Activated CD4-positive, alpha-beta T cell treated with anti-CD3 and anti-CD28 coated beads, Interleukin-2, amount 50 U/mL, for 16 hours (primary cell): Measurements from ENCODE around the gene ABCD1.

Experiments used
- DNase-seq: peaks from one replicate; pipeline ENCODE4 v3.0.0-alpha.2; 2020

ABCD1 gene

GRCh38 chrX:153763989-153764755 is 39.5 kb downstream of the ABCD1 start, which contains the start of gene PLXNB3:
Gene PLXNB3 (plus strand): TSS chrX:153764249. CDS start chrX:153765536, 1,287 bp downstream.
- DNase-seq: peak; percentile 77

- DNase-seq: no peak
Measured at GRCh38 chrX:153764786-153765137, 40.1 kb downstream of the ABCD1 start.

DNA sequence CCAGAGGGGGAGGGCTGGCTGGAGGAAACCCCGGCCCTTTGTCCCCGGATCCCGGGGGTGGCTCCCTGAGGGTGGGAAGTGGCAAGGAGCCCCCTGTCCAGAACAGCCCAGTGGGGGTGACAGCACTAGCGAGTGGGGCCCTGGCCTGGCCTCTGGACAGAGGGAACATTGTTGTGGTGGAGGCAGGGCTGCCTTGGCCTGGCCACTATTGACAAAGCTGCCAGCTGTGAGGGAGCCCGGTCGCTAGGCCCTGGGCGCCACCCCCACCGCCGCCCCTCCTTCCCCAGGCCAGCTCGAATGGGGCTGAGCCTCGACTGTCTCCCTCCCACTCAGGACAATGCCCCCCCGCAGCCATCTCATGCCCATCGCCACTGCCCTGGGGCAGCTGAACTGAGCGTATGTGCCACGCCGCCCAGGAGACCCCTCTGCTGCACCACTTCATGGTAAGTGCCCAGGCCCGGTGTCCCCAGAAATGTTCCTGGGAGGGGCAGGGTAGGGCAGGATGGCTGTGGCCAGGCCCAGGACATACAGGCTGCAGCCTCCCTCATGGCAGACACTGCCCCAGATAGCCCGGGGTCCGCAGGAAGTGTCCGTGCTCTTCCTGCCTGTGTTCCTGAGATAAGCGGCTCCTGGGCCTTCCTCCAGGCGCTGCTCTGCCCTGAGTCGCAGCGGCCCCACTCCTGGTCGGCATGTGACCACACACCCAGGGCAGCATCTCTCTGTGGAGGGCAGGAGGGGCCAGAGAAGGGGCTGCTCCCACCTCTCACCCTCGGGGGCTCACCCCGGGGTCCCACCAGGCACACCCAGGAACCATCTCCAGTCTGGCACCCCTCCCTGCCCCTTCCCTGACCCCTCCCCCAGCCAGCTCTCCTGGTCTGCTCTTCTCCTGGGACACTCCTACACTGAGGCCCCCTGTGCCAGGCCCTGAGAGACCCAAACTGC is 40.8 kb downstream of the ABCD1 start:
- DNase-seq: no peak

GRCh38 chrX:153766098-153766817 is 41.6 kb downstream of the ABCD1 start:
- DNase-seq: no peak

GRCh38 chrX:153766871-153767673 is 42.4 kb downstream of the ABCD1 start:
- DNase-seq: no peak

- no peak for DNase-seq
Measured at GRCh38 chrX:153767674-153768055, 43.0 kb downstream of the ABCD1 start.

DNA sequence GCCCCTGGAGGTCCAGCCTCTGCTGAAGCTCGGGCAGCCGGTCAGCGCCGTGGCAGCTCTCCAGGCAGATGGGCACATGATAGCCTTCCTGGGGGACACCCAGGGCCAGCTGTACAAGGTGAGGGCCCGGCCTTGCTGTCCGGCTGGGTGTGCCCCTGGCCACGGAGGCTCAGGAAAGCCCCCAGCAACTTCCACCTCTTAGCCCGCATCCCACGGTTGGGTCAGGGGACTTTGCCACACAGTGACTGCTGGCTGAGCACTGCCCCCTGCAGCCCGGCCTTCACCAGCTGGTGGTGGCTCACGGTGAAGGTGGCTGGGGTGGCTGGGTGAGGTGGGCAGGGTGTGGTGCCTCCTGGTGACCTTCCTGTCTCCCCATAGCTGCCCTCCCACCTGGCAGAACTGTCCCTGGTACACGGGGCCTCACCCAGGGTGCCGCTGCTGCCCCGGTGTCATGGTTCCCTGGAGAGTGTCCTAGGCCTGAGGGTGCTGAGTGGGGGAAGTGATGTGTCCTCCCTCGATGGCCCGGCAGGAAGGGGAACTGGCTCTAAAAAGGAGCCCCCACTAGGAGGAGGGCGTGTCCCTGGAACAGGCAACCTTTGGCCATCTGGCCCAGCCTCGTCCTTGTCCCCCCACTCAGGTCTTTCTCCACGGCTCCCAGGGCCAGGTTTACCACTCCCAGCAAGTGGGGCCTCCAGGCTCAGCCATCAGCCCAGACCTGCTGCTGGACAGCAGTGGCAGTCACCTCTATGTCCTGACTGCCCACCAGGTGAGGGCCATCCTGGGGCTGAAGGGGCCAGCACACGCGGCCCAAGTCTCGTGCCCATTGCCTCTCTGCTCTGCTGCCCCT is 43.9 kb downstream of the ABCD1 start:
- no peak for DNase-seq

- no peak for DNase-seq
Measured at GRCh38 chrX:153769158-153769864, 44.7 kb downstream of the ABCD1 start.

- no peak for DNase-seq
Measured at GRCh38 chrX:153769865-153770600, 45.4 kb downstream of the ABCD1 start.

- DNase-seq: no peak
Measured at GRCh38 chrX:153770601-153771414, 46.2 kb downstream of the ABCD1 start.

DNA sequence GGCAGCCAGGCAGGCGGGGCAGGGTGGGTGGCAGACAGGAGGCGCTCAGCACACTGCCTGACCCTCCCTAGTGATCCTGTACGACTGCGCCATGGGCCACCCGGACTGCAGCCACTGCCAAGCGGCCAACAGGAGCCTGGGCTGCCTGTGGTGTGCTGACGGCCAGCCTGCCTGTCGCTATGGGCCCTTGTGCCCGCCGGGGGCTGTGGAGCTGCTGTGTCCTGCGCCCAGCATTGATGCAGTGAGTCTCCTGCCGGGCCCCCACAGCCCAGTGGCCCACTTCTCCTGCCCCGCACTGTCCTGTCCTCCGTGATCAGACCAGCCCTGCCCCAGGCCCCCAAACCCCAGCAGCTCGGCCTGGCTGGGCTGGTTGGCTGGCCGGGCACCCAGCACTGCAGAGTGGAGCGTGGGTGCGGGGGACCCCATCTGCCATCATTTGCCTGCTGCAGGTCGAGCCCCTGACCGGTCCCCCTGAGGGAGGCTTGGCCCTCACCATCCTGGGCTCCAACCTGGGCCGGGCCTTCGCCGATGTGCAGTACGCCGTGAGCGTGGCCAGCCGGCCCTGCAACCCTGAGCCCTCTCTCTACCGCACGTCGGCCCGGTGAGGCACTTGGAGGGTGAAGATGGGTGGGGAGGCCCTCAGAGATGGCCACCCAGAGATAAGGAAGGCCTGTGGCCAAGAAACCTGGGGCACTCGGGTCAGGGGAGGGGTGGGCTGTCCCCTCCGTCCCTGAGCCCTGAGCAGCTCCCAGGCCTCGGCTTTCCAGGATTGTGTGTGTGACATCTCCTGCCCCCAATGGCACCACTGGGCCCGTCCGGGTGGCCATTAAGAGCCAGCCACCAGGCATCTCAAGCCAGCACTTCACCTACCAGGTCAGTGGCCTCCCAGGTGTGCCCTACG is 47.0 kb downstream of the ABCD1 start:
- DNase-seq: no peak

DNA sequence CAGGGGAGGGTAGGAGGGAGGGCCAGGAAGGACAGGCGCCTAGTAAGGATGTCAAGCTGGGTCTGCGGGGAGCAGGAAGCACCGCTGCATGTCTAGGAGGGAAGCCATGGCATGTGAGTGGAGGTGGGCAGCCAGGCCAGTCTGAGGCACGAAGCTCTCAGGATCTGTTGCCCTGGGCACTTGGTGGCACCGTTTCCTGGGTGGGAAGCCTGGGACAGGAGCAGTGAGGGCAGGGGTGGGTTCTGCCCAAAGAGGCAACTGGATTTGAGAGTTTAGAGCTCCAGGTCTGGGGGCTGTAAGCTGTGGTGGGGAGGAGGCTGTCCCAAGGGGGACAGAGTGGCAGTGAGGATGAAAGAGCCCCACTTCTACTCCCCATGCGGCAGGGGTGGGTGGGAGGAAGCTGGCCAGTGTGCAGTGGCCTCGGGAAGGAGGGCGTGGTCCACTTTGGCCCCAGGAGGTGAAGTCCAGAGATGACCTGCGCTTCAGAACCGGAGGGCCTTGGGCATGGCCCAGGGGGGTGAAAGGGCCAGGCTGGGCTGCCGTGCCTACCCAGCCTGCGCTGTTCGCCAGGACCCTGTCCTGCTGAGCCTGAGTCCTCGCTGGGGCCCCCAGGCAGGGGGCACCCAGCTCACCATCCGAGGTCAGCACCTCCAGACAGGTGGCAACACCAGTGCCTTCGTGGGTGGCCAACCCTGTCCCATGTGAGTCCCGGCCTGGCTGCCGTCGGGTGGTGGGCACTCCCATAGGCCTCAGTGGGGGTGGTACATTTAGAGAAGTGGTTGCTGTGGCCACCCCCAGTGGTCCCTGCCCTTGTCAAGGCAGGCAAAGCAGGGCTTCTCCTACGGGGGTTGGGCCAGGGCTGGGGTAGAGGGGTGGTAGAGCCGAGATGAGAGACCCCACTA is 47.9 kb downstream of the ABCD1 start:
- DNase-seq: no peak

DNA sequence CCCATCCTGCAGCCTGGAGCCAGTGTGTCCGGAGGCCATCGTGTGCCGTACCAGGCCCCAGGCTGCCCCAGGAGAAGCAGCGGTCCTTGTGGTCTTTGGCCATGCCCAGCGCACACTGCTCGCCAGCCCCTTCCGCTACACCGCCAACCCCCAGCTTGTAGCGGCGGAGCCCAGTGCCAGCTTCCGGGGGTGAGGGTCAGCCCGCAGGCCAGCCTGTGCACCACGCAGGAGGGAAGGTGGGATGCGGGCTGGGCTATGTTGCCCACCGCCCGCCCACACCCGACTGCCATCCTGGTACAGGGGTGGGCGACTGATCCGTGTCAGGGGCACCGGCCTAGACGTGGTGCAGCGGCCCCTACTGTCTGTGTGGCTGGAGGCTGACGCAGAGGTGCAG is 48.6 kb downstream of the ABCD1 start:
- DNase-seq: no peak

- DNase-seq: no peak
Measured at GRCh38 chrX:153773741-153774575, 49.3 kb downstream of the ABCD1 start.

DNA sequence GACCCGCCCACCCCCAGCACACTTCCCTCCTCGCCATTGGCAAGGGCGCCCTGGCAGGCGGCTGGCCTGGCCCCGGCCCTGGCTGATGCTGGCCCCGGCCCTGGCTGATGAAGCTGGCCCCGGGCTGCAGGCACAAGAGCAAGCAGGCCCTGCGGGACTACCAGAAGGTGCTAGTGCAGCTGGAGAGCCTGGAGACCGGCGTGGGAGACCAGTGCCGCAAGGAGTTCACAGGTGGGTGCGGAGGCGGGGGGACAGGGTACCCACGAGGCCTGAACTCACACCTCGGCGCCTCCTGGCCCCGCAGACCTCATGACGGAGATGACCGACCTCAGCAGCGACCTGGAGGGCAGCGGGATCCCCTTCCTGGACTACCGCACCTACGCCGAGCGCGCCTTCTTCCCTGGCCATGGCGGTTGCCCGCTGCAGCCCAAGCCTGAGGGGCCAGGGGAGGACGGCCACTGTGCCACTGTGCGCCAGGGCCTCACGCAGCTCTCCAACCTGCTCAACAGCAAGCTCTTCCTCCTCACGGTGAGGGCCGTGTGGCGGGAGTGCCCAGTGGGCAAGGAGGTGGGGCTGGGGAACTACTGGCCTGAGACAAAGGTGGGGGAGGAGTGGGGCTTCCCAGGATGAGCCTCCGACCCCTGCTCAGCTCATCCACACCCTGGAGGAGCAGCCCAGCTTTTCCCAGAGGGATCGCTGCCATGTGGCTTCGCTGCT is 50.1 kb downstream of the ABCD1 start:
- DNase-seq: no peak
